DOHH2 (cell line): ENCODE data around the gene LIPM.

ENCODE experiments used
- H3F3A ChIP-seq: fragments of 200-600 bp; sonication (generic), shearing (Covaris generic); 2 replicates; pipeline ENCODE4 v1.6.0; 2016; ENCODE audit warnings: antibody characterized with exemption, mild to moderate bottlenecking; ENCODE audit not compliant: control insufficient read depth, insufficient read depth
- H3K27ac ChIP-seq: fragments of 200-600 bp; sonication (generic); 2 replicates; pipeline ENCODE4 v1.5.1; 2014; ENCODE audit warnings: low read depth, mild to moderate bottlenecking, low read length, moderate library complexity
- H3K27me3 ChIP-seq: fragments of 200-600 bp; sonication (generic); 2 replicates; pipeline ENCODE4 v1.6.1; 2014; ENCODE audit warnings: mild to moderate bottlenecking, low read length, mixed read lengths; ENCODE audit not compliant: control insufficient read depth
- H3K36me3 ChIP-seq: fragments of 200-600 bp; sonication (generic); 2 replicates; pipeline ENCODE4 v1.6.1; 2014; ENCODE audit warnings: mild to moderate bottlenecking, low read length, moderate library complexity, mixed read lengths; ENCODE audit not compliant: control insufficient read depth
- H3K4me1 ChIP-seq: fragments of 200-600 bp; sonication (generic); 2 replicates; pipeline ENCODE4 v1.6.1; 2014; ENCODE audit warnings: mild to moderate bottlenecking, low read length, mixed read lengths; ENCODE audit not compliant: control insufficient read depth
- H3K4me2 ChIP-seq: fragments of 200-600 bp; sonication (generic); 2 replicates; pipeline ENCODE4 v1.6.0; 2014; ENCODE audit warnings: mild to moderate bottlenecking, low read length, moderate library complexity
- H3K4me3 ChIP-seq: fragments of 200-600 bp; sonication (generic); 2 replicates; pipeline ENCODE4 v1.5.1; 2014; ENCODE audit warnings: mild to moderate bottlenecking, low read length, mixed read lengths
- H3K79me2 ChIP-seq: fragments of 200-600 bp; sonication (generic); 2 replicates; pipeline ENCODE4 v1.6.1; 2014; ENCODE audit warnings: mild to moderate bottlenecking, low read length, mixed read lengths; ENCODE audit not compliant: control insufficient read depth
- H3K9me2 ChIP-seq: fragments of 200-600 bp; sonication (generic); replicated peaks from 2 replicates; pipeline ENCODE4 v1.6.1; 2014; ENCODE audit warnings: mild to moderate bottlenecking, low read length, mixed read lengths; ENCODE audit not compliant: control insufficient read depth
- H3K9me3 ChIP-seq: fragments of 200-600 bp; sonication (generic); 2 replicates; pipeline ENCODE4 v1.6.1; 2014; ENCODE audit warnings: antibody characterized with exemption, low read length, mixed read lengths; ENCODE audit not compliant: control insufficient read depth, insufficient read depth
- H4K20me1 ChIP-seq: fragments of 200-600 bp; sonication (generic); 2 replicates; pipeline ENCODE4 v1.6.0; 2014; ENCODE audit warnings: low read depth, mild to moderate bottlenecking, antibody characterized with exemption, low read length, moderate library complexity; ENCODE audit not compliant: control insufficient read depth, insufficient read depth
- EZH2phosphoT487 ChIP-seq: fragments of 200-600 bp; sonication (generic); IDR thresholded peaks from 2 replicates; pipeline ENCODE4 v1.6.1; 2017; ENCODE audit warnings: borderline replicate concordance, mild to moderate bottlenecking, antibody characterized with exemption, low read length, moderate library complexity, mixed read lengths
- TF ChIP-seq, protein P1 (sequence below): fragments of 200-600 bp; sonication (generic); IDR thresholded peaks from one replicate; pipeline ENCODE4 v1.5.1; 2014; ENCODE audit warnings: antibody characterized with exemption, mild to moderate bottlenecking, low read depth, low read length; ENCODE audit not compliant: poor library complexity, severe bottlenecking

LIPM gene

DNA sequence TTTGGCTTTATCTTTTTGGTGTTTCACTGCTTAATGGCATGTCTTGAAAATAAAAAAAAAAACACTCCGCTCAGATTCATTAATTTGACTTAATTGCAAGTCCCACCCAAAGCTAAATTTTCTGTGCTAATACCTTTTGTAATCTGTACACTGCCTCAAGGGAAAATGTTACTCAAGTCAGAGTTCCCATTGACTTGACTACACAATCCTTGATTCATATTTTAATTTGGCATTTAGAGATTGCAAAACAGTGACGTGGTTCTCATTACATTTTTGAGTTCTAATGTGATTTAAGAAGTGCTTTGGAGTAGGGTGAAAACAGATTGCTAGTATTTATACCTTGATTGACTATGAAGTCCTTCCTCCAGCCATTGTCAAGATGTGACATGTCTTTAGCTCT lies 21.3 kb upstream of the LIPM start:
- no peaks in the 10 kb centered on the region for H3K9me2 ChIP-seq
- 0 out of 2 replicates have a peak, but pooled peaks cover 3% of the 10 kb centered on the region for H3K27me3 ChIP-seq
- no peaks in the 10 kb centered on the region for H3F3A ChIP-seq
- TF ChIP-seq EZH2phosphoT487: no peak
- TF ChIP-seq, protein P1, sequence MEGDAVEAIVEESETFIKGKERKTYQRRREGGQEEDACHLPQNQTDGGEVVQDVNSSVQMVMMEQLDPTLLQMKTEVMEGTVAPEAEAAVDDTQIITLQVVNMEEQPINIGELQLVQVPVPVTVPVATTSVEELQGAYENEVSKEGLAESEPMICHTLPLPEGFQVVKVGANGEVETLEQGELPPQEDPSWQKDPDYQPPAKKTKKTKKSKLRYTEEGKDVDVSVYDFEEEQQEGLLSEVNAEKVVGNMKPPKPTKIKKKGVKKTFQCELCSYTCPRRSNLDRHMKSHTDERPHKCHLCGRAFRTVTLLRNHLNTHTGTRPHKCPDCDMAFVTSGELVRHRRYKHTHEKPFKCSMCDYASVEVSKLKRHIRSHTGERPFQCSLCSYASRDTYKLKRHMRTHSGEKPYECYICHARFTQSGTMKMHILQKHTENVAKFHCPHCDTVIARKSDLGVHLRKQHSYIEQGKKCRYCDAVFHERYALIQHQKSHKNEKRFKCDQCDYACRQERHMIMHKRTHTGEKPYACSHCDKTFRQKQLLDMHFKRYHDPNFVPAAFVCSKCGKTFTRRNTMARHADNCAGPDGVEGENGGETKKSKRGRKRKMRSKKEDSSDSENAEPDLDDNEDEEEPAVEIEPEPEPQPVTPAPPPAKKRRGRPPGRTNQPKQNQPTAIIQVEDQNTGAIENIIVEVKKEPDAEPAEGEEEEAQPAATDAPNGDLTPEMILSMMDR: no peak
- H4K20me1 ChIP-seq: no peaks in the 10 kb centered on the region
- H3K79me2 ChIP-seq: no peaks in the 10 kb centered on the region
- H3K4me3 ChIP-seq: no peak overlapping the region
- H3K4me1 ChIP-seq: no peaks in the 10 kb centered on the region
- no peaks in the 10 kb centered on the region for H3K36me3 ChIP-seq
- H3K9me3 ChIP-seq: no peaks in the 10 kb centered on the region
- H3K27ac ChIP-seq: no peak overlapping the region
- H3K4me2 ChIP-seq: no peak overlapping the region

DNA sequence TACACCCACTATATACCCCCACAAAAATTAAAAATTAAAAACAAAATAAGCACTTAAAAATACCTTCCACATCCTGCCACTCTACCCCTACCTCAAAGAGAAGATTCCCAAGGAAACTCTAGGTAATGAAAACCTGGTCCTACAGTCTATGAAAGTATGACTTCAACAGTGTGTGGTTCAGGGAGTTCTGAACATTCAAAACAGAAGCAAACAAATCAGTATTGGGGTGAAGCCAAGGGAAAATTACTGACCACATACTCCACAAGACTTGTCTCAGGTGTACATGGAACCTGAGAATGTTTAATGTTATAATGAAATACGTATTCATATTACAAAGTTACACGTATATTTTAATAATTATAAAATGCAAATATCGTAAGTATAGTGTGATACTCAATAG lies 20.3 kb upstream of the LIPM start:
- no peak overlapping the region for H3K27ac ChIP-seq
- no peaks in the 10 kb centered on the region for H4K20me1 ChIP-seq
- 0 out of 2 replicates have a peak, but pooled peaks cover 3% of the 10 kb centered on the region for H3K27me3 ChIP-seq
- H3K79me2 ChIP-seq: no peaks in the 10 kb centered on the region
- TF ChIP-seq EZH2phosphoT487: no peak
- TF ChIP-seq, protein P1: no peak
- no peaks in the 10 kb centered on the region for H3K36me3 ChIP-seq
- H3K9me3 ChIP-seq: no peaks in the 10 kb centered on the region
- H3K9me2 ChIP-seq: no peaks in the 10 kb centered on the region
- no peak overlapping the region for H3K4me3 ChIP-seq
- no peak overlapping the region for H3K4me2 ChIP-seq
- H3F3A ChIP-seq: no peaks in the 10 kb centered on the region
- H3K4me1 ChIP-seq: no peaks in the 10 kb centered on the region

DNA sequence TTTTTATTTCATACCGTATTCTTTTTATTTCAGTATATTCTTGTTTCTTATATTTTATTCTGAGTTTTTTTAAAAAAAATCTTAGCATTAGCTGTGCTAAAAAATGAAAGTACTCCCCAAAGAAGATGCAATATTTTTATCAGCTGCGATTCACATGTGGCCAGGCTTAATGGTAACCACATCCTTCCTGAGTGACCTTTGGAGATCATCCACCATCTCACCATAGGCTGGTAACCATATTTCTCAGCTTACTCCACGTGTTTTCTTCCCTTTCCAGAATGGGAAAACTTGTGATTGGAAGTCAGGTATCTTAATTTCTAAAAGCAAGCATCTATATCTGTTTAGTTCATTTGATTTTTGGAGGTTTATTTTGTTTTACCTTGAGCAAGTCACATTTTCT lies 18.8 kb upstream of the LIPM start:
- no peak overlapping the region for H3K4me2 ChIP-seq
- TF ChIP-seq EZH2phosphoT487: no peak
- TF ChIP-seq, protein P1: no peak
- 0 out of 2 replicates have a peak, but pooled peaks cover 3% of the 10 kb centered on the region for H3K27me3 ChIP-seq
- no peaks in the 10 kb centered on the region for H3K4me1 ChIP-seq
- no peaks in the 10 kb centered on the region for H3K79me2 ChIP-seq
- H3F3A ChIP-seq: no peaks in the 10 kb centered on the region
- H3K9me3 ChIP-seq: no peaks in the 10 kb centered on the region
- H3K36me3 ChIP-seq: no peaks in the 10 kb centered on the region
- H3K27ac ChIP-seq: no peak overlapping the region
- no peaks in the 10 kb centered on the region for H3K9me2 ChIP-seq
- H3K4me3 ChIP-seq: no peak overlapping the region
- H4K20me1 ChIP-seq: no peaks in the 10 kb centered on the region
